ENCODE data around the gene GIMAP6.
A peak's percentile ranks its signal among the peaks of the same experiment; 100 is the strongest.
"Not testable (repeated sequence)": the region's sequence is repeated elsewhere in the genome, so short reads cannot be mapped to it uniquely, and the experiment has no call there.

GIMAP6 gene

DNA sequence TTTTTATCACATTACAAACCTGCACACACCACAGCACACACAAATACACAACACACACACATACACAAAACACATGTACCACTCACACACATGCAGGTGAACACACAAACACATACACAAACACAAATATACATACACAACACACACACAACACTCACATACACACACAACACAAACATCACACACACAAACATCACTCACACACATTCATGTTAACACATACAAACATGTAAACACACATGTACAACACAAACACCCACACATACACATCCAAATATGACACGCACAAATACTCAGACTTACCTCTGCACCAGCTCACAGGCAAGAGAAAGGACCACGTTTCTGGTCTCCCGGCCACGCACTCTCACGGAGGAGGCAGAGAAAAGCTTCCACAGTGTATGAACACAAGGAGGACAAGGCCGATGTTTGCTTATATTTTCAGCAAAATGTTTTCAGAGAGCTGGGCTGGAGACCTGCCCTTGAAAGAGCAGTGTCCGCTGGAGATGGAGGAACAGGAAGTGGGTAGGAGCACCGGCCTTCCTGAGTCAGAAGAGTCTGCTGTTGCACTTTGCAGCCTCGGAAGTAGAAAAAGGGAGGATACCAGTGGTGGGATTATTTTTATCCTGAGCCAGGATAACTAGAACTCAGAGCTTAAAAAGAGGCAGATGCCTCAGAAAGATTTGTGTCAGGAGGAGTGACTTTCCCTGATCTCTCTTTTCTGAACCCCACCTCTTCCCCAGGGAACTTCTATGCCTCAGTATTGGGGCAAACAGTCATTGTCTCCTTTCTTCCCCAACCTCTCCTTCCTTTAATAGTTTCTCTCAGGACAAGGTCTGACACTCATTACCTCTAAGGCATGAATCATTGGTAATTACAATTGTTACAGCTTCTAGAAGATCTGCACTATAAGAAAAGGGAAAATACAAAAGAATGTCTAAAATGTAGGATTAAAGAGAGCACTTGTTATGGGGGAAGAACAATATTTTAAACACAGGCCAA lies at the start of gene GIMAP6:
Gene GIMAP6 (minus strand): TSS at position 520 of the 999 bp plus-strand sequence. CDS start 2,243 bp downstream, outside the sequence.
- DNase-seq (peak; percentile 47), ATAC-seq (peak; percentile 86)

DNA sequence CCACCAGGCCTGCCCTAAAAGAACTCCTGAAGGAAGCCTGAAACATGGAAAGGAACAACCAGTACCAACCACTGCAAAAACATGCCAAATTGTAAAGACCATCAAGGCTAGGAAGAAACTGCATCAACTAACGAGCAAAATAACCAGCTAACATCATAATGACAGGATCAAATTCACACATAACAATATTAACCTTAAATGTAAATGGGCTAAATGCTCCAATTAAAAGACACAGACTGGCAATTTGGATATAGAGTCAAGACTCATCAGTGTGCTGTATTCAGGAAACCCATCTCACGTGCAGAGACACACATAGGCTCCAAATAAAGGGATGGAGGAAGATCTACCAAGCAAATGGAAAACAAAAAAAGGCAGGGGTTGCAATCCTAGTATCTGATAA lies 48.2 kb upstream of the GIMAP6 start:
- ATAC-seq, DNase-seq: not testable (repeated sequence)

DNA sequence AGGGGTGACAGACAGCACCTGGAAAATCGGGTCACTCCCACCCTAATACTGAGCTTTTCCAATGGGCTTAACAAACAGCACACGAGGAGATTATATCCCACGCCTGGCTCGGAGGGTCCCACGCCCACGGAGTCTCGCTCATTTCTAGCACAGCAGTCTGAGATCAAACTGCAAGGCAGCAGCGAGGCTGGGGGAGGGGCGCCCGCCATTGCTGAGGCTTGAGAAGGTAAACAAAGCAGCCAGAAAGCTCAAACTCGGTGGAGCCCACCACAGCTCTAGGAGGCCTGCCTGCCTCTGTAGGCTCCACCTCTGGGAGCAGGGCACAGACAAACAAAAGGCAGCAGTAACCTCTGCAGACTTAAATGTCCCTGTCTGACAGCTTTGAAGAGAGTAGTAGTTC lies 46.4 kb upstream of the GIMAP6 start:
- peak; percentile 42 for DNase-seq
- ATAC-seq, result not testable (repeated sequence)

DNA sequence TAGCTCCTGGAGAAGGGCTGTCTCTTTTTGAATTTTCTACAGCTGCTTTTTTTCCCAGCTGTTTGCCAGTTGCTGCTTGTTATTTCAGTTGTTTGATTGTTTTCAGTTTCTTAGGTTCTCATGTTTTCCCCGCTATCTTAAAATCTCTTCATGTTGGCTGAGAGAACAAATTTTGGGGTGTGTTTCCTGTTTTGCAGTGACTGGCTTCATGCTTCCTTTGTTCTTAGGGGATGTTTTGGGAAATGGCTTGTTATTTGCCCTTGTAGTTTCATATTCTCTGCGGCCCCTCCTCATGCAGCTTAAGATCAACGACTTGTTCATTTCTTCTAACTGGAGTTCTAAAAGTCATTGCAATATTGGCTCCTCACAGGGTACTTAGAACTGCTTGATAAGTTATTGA lies 44.7 kb upstream of the GIMAP6 start:
- not testable (repeated sequence) for ATAC-seq, DNase-seq

DNA sequence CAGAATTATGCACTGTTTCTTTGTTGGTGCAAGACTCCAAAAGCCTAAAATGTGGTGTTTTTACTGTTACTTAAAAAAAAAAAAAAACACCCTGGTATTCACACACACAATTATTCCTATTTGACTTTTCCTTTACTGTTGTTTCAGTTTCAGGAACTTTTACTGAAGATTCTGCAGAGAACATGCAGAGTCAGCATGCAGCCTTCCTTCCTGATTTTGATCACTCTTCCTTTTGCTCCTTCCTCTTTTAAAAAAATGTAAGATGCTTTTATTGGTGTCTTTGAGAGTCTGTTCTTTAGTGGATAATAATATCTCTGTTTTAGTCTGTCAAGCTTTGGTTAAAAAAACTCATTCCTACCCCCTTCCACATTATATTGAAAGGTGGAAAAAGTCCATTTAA lies 44.1 kb upstream of the GIMAP6 start:
- not testable (repeated sequence) for DNase-seq
- peak; percentile 9 for ATAC-seq

DNA sequence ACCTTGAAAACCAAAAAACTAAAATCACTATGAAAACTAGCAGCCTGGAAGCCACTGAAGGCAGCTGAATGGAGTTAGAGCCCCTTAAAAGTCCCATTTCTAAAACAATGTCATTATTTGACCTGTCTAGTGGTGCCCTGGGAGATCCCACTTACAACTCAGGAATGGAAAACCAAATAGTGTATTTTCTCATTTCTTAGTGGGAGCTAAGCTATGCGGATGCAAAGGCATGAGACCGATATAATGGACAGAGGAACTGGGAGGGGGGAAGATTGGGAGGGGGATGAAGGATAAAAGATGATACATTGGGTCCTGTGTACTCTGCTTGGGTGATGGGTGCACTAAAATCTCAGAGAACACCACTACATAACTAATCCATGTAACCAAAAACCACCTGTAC lies 43.5 kb upstream of the GIMAP6 start:
- ATAC-seq (no peak), DNase-seq (no peak)

DNA sequence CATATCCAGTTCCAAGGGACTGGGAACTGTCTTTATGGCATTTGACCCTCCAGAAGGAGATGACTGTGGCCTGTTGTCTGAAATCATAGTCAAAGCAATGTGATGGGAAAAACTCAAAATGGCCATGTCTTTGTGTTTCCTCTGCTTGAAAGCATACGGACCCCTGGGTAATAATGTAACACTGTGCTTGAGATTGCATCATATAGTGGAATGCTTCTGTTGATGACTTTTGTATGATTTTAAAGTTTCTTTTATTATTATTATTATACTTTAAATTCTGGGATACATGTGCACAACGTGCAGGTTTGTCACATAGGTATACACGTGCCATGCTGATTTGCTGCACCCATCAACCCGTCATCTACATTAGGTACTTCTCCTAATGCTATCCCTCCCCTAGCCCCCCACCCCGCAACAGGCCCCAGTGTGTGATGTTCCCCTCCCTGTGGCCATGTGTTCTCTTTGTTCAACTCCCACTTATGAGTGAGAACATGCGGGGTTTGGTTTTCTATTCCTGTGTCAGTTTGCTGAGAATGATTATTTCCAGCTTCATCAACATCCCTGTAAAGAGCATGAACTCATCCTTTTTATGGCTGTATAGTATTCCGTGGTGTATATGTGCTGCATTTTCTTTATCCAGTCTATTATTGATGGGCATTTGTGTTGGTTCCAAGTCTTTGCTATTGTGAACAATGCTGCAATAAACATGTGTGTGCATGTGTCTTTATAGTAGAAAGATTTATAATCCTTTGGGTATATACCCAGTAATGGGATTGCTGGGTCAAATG lies 39.8 kb upstream of the GIMAP6 start:
- not testable (repeated sequence) for ATAC-seq, DNase-seq

DNA sequence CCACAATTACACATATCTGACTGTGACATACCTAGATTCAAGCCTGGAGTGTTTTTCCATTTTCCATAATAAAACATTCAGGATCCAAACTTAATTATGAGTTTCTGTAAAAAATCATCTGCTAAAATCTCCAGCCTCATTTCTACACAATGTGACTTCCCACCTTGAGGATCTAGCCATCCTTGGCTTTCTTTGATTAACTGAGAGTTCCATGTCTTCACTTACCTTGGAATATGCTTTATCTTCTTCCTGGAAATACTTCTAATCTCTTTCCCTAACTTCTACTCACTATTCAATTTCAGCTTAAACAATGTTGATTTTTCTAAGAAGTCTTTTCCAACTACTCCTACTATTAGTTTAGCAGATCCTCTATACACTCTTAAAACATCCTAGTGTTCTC lies 36.8 kb upstream of the GIMAP6 start:
- DNase-seq (no peak), ATAC-seq (no peak)

DNA sequence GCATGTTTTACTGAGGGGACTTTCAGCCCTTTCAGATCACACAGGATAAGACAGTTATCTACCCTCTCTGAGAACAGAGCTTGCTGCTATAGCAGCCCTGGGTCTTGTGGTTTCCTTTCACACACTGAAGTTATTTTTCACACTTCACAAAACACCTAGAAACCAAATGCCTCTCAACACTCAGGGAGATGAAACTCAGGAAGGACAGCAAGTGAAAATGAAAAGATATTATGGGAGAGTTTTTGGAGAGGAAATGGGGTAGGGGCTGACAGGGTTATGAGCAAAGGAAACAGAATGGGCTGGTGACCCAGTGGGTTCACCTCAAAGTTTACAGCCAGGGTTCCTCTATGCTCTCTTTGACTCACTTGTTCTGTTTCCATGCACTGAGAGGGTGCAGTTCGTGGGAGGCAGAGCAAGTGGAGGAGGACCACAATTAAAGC lies 36.3 kb upstream of the GIMAP6 start:
- DNase-seq, result peak; percentile 54
- ATAC-seq, result peak; percentile 84

DNA sequence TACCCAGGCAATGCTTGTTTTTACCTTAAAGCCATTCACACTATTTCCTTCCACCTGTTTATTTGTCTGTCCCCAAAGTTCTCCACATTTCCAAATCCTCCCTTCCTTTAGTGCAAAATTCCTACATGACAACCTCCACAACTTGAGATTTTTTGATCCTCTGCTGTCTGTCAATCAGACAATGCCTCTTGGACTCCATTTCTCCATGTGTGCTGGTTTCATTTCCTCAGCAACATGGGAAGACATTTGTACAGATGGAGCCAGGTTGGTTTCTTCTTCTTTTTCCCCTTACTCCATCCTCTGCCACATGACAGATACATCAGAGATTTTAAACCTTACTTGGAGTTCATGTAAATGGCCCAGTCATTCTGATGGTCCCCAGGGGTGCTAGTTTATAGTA lies 34.2 kb upstream of the GIMAP6 start:
- DNase-seq (no peak), ATAC-seq (no peak)

DNA sequence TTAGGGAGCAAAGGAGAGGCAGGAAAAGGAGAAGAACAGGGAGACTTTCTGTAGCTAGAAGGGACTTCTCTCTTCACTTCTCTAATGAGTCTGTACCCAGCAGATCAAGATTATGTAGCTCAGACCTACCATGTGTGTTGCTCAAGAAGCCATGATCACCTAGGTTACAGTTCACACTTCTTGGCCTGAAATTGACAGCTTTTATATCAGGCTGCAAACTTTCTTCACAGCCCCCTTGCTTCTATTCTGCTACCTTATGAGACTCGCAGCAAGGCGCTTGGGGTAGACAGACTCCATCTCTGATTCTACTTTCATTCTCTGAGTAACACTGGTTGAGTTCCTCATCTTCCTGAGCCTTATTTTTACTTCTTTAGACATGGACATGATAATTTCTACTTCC lies 33.7 kb upstream of the GIMAP6 start:
- peak; percentile 21 for DNase-seq
- ATAC-seq, result no peak

DNA sequence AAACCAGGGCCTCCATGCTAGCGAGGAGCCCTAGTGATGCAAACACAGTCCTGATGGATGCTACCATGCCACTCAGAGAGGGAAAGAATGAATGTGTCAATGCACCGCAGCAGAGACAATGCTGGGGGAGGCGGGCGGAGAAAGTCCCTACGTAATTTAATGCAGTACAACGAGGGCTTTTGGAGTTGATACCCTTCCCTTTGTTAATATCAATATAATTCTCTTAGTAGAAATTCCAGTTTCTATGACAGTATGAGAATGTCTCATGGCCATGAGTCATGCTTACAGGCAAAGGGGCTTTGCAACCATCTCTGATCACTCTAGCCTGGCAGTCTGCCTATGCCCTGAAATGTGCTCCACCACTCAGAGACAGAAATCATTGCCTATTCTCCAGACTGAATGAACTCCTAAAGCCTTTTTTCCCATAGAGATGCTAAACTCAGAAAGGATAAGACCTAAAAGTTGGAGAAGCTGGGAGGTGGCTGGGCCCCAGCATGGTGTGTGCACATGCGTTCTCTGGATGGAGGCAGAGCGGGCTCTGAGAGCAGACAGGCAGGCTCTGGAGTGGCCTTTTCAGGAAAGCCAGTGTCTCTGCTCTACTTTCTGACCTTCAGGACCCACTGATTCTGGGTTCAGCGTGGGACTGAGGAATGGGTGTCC lies 33.0 kb upstream of the GIMAP6 start:
- peak; percentile 59 for DNase-seq
- peak; percentile 62 for ATAC-seq

DNA sequence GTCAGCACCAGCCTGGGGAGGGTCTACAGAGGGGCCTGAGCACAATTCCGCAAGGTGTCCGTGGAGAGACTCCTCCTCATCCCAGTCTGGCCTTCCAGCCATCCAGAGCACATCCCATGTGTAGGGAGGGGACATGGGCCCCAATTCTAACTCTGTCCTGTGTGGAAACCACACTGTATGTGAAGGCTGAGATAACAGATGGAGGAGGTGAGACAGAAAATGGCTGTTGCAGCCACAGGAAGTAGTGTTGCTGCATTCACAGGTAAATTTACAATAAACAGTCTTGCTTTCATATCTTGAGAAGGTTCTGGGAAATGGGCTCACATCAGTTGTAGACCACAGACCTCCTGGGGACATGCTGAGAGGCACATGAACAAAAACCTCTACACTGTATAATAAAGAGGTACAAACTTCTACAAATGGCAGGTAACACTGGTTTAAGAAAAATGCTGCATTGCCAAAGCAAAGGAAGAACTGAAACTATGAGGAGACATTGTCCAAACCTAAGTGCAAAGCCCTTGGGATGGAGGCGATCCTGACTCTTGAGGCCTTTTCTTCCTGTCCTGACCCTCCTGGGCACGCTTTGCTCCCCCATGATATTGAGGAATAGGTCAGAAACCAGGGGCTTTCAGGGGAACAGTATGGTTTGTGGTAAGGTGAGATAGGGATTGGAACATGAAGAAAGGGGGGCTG lies 31.8 kb upstream of the GIMAP6 start:
- no peak for DNase-seq
- ATAC-seq, result no peak

DNA sequence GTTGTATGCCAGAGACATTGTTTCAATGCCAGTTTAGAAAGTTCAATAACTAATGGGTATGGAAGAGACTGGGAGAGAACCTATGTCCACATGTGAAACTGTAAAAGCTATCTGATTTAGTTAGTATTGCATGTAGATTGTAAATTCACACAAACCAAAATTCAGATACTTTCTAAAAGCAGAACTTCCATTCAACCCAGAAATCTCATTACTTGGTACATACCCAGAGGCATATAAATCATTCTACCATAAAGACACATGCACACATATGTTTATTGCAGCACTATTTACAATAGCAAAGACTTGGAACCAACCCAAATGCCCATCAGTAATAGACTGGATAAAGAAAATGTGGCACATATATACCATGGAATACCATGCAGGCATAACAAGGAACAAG lies 30.6 kb upstream of the GIMAP6 start:
- DNase-seq, result not testable (repeated sequence)

DNA sequence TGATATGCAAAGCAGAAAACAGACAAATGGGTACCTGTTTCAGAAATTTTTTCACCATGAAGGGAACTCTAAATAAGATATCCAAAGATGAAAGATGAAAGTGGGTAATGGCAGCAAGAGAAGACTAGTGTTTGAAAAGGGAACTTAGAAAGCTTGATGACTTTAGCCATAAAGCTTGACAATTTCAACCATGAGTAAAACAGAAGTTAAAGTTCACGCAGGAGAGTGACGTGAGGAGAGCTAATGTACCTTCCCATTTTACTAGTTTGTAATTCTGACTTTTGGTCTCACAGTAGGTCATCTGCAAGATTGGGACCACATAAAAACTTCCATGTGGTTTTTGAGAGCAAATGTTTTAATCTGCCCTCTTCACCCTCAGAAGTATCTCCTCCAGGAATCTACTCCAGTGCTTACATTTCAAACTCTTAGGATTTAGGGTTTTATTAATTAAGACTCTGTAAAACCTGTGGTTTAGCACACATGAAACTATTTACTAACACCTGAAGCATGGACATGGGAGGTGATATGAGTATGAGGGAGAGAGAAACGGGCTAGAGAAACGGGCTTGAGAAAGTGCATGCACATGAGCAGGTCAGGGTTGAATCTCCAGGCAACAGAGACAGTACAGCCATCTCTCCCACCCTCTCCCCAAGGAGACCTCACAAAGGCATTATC lies 28.9 kb upstream of the GIMAP6 start:
- ATAC-seq (no peak), DNase-seq (no peak)

More for the DNA sequence above, 30.6 kb upstream of the GIMAP6 start:
- ATAC-seq, result not testable (repeated sequence)

DNA sequence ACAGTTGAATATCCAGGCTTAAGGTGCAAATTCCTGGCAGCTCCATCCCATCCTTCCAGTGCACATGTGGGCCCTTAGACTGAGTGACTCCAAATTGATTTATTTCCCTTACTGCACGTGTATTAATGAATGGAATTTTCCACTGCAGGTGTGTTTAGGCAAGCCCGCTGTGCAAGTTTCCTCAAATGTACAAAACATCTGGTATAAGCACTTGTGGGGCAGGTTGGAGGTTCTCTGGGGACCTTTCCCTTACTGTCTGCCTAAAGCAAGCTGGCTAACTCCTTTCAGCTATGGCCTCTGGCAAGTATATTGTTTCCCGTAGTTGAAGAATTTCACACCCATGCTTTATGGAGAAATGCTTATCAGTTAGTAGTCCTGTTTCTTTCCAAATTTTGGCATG lies 25.3 kb upstream of the GIMAP6 start:
- DNase-seq (no peak), ATAC-seq (no peak)

DNA sequence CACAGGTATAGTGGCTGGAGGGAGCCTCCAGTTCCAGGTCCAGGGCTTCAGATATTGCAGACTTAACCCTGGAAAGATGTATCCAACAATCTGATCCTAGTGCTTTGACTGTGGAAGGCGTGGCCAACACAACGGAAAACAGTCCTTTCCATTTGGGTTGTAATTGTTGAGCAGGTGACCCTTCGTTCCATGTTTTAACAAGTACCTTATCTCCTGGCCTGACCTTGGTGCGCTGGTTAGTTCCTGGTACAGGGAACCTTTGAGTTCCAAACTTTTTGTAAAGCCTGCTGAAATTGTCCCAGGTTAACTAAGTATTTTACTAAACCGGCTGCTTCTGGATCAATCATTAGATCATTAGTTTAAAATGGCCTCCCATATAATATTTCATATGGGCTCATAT lies 23.9 kb upstream of the GIMAP6 start:
- DNase-seq (no peak), ATAC-seq (no peak)

DNA sequence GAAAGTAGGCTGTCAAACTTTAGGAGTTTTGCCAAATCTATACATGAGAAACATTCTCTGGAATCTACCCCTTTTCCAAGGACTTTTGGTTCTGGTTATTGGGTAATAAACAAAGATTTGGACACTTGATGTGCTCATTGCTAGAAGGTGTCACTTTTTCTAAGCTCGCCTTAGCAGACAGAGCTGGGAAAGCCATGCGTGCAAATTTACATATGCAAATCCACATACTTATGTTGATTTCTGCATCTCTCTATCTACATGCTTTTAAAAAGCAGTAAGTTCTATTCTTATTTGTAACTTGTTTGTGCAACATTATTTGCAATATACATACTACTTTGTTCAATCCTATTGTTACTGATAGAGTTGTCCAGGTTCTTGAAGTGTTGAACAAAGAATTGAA lies 22.5 kb upstream of the GIMAP6 start:
- ATAC-seq (no peak), DNase-seq (no peak)

DNA sequence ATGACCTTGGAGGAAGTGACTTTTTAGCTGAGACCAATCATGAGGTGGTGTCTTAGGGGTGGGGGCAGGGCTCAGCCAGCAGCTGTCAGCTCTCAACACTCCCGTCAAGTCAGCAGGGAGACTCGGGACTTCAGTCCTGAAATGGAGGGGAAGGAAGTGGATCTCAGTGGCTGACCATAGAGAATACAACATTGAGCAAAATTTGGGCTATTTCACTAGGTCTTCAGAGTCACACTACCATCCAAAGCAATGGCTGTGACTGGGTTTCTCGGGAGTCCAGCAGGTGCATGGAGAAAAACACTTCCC lies 16.8 kb upstream of the GIMAP6 start:
- DNase-seq (no peak), ATAC-seq (no peak)

DNA sequence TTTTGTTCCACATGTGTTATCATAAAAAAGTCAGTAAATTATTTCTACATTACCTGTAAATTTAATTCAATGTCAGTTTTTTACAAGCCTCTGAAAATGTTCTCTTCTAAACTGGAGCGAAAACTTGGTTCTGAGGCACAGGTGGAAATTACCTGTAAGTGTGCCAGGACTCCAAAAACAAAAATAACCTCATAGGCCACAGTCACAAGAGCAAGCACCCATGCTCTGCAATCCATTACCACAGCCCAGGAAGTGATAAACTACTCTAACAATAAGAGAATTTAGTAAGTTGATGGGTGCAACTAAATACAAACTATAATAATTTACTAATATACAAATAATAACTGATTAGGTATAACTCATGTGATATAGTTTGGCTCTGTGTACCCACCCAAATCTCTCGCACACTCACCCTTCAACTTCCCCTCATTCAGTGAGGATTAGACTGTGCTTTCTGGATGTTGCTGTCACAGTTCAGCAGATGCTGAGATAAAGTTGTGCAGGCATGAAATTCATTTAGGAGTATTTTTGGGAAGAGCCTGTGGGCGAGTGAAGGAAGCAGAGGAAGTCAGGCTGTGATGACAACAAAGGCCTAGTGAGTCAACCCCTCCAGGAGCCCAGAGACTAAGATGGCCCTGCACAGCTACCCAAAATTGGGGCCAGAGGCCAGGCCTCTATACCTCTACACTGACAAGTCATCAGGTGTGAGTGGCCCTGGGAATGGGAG lies 16.3 kb upstream of the GIMAP6 start:
- peak; percentile 9 for ATAC-seq

More for the DNA sequence above, 16.3 kb upstream of the GIMAP6 start:
- DNase-seq, result no peak

Data from stimulated activated naive CD8-positive, alpha-beta T cell treated with anti-CD3 and anti-CD28 coated beads, Interleukin-15, Interleukin-2, amounts not matched to agents 100 U/mL and 50 U/mL, for 24 hours (primary cell).